Measurements from ENCODE around the gene TLR7. TPM values are rescaled to one million over a fixed set of nuclear protein-coding genes. Genes with fewer than 3 reads are reported as not detected.

Gene TLR7
- total and polyA plus RNA-seq, 2 of the 13 experiments (the other 11 are each of a cell fraction or from before 2014, with no cell fraction given), result not detected

GRCh38 chrX:12922599-12922919 lies 55.7 kb downstream of the TLR7 start:
- no peaks in the 10 kb centered on the region for H3K79me2 ChIP-seq (ENCODE audit: insufficient read depth, low read length)
- H3K9ac ChIP-seq (ENCODE audit: insufficient read depth, low read depth, low read length), result no peak overlapping the region
- ChIA-PET CTCF (ENCODE audit: low intra/inter-chr PET ratio, low total read pairs) (no interaction called here), POLR2A (no interaction called here)
- H3K27me3 ChIP-seq (ENCODE audit: control insufficient read depth in 1 of 2, insufficient read depth in 2 of 2, low read length in 2 of 2), result no peaks in the 10 kb centered on the region
- ATAC-seq, result no peak
- H3K9me3 ChIP-seq (ENCODE audit: low read length), result no peaks in the 10 kb centered on the region
- no peaks in the 10 kb centered on the region for H4K20me1 ChIP-seq (ENCODE audit: insufficient read depth, low read length)
- TF ChIP-seq ZSCAN20 (CRISPR knock-in tag; IDR thresholded peaks at IDR 0.05; ENCODE audit: borderline replicate concordance) (no peak), HOMEZ (CRISPR knock-in tag; IDR thresholded peaks at IDR 0.05; ENCODE audit: low read depth) (no peak), RFX1 (IDR thresholded peaks at IDR 0.05) (no peak), FOXC1 (CRISPR knock-in tag; IDR thresholded peaks at IDR 0.05; ENCODE audit: borderline replicate concordance) (no peak), SIN3B (IDR thresholded peaks at IDR 0.05; ENCODE audit: low read length) (no peak), HMG20A (CRISPR knock-in tag; IDR thresholded peaks at IDR 0.05; ENCODE audit: borderline replicate concordance) (no peak), TFAP4 (IDR thresholded peaks at IDR 0.05; ENCODE audit: borderline replicate concordance, low read depth) (no peak), REL (CRISPR knock-in tag; conservative IDR thresholded peaks at IDR 0.05) (no peak), GZF1 (CRISPR knock-in tag; IDR thresholded peaks at IDR 0.05) (no peak), ZNF354B (CRISPR knock-in tag; IDR thresholded peaks at IDR 0.05) (no peak), NCOA2 (CRISPR knock-in tag; IDR thresholded peaks at IDR 0.05) (no peak), ZNF263 (CRISPR knock-in tag; IDR thresholded peaks at IDR 0.05) (no peak), ZNF382 (CRISPR knock-in tag; IDR thresholded peaks at IDR 0.05; ENCODE audit: borderline replicate concordance) (no peak)
- in situ Hi-C loops (cut with HindIII; ENCODE audit: extremely low pct_ligation_motif_present, low pct_unique_long_range_greater_than_20kb), result no loop called here
- no peaks in the 10 kb centered on the region for H3K36me3 ChIP-seq (replicated peaks in 1 of 2; ENCODE audit: control insufficient read depth in 1 of 2, insufficient read depth in 2 of 2, low read length in 2 of 2)
- H2AFZ ChIP-seq (ENCODE audit: low read length), result no peak overlapping the region
- no peak for FAIRE-seq
- no peak overlapping the region for H3K27ac ChIP-seq (ENCODE audit: extremely low read length, insufficient read depth, low read length)
- intact Hi-C loops (cut with micrococcal nuclease; ENCODE audit: unreplicated experiment), result no loop called here
- H3K4me1 ChIP-seq (ENCODE audit: insufficient read depth, low read length), result no peaks in the 10 kb centered on the region
- no TSS peak for BruUV-seq (replicated peaks)
- no peak for DNase-seq (ENCODE audit: low spot score)
- H3K4me3 ChIP-seq (replicated peaks in 1 of 3; ENCODE audit: insufficient read depth in 1 of 3, low read depth in 2 of 3, low read length in 3 of 3), result no peak overlapping the region
- no peak overlapping the region for H3K4me2 ChIP-seq (ENCODE audit: low read depth, low read length)

Data from HepG2 (cell line).